Measurements from ENCODE around the gene PRR12.

PRR12 gene

GRCh38 chr19:49583239-49583638, 7.7 kb upstream of the PRR12 start:
- no peak overlapping the region for H3K4me3 ChIP-seq (ENCODE audit: low read depth, low read length)
- TF ChIP-seq, protein P1, sequence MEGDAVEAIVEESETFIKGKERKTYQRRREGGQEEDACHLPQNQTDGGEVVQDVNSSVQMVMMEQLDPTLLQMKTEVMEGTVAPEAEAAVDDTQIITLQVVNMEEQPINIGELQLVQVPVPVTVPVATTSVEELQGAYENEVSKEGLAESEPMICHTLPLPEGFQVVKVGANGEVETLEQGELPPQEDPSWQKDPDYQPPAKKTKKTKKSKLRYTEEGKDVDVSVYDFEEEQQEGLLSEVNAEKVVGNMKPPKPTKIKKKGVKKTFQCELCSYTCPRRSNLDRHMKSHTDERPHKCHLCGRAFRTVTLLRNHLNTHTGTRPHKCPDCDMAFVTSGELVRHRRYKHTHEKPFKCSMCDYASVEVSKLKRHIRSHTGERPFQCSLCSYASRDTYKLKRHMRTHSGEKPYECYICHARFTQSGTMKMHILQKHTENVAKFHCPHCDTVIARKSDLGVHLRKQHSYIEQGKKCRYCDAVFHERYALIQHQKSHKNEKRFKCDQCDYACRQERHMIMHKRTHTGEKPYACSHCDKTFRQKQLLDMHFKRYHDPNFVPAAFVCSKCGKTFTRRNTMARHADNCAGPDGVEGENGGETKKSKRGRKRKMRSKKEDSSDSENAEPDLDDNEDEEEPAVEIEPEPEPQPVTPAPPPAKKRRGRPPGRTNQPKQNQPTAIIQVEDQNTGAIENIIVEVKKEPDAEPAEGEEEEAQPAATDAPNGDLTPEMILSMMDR (IDR thresholded peaks at IDR 0.05; ENCODE audit: borderline replicate concordance, insufficient read depth, low read depth, low read length): no peak

- no peak overlapping the region for H3K4me3 ChIP-seq (ENCODE audit: low read depth, low read length)
- TF ChIP-seq, protein P1 (IDR thresholded peaks at IDR 0.05; ENCODE audit: borderline replicate concordance, insufficient read depth, low read depth, low read length): no peak
Measured at GRCh38 chr19:49585023-49585422, 6.0 kb upstream of the PRR12 start.

DNA sequence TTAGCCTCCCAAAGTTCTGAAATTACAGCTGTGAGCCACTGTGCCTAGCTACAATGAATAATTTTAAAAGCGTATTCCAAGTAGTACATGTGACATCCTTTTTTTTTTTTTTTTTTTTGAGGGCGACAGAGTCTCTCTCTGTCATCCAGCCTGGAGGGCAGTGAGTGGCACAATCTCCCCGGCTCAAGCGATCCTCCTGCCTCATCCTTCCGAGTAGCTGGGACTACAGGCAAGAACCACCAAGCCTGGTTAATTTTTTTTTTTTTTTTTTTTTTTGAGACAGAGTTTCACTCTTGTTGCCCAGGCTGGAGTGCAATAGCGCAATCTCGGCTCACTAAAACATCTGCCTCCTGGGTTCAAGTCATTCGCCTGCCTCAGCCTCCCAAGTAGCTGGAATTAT, 3.8 kb upstream of the PRR12 start:
- TF ChIP-seq, protein P1 (IDR thresholded peaks at IDR 0.05; ENCODE audit: borderline replicate concordance, insufficient read depth, low read depth, low read length): no peak
- H3K4me3 ChIP-seq (ENCODE audit: low read depth, low read length): no peak overlapping the region

DNA sequence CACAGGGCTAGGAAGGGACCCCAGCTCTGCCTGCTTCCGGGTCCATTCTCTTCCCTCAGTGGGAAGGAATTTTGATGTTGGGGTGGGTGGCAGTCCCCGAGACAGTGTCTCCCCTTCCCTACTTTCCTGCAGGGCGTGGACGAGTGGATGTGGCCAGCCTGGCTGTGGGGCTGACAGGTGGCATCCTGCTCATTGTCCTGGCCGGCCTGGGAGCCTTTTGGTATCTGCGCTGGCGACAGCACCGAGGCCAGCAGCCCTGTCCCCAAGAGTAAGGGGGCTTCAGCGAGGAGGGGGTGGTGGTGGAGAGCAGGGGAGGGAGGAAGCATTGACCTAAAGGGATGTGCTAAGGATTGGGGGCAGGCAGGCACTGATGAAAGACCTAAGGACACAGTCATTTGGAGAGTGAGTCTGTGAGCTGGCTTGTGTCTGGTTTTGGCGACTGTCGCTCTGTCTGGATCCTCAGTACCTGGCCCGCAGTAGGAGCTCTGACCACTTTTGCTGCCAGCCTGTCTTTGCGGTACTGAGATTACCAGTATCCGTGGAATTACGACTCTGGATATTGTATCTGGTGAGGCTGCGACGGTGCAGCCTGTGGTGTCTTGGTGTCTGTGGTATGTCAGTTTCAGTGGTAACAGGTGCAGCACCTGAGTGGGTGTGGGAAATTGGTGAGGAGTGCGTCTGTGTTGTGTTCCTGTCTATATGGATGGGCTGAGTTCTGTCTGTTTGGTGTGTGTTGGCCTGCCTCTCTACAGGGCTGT, 2.4 kb upstream of the PRR12 start:
- no peak overlapping the region for H3K4me3 ChIP-seq (ENCODE audit: low read depth, low read length)
- TF ChIP-seq, protein P1 (IDR thresholded peaks at IDR 0.05; ENCODE audit: borderline replicate concordance, insufficient read depth, low read depth, low read length): no peak

DNA sequence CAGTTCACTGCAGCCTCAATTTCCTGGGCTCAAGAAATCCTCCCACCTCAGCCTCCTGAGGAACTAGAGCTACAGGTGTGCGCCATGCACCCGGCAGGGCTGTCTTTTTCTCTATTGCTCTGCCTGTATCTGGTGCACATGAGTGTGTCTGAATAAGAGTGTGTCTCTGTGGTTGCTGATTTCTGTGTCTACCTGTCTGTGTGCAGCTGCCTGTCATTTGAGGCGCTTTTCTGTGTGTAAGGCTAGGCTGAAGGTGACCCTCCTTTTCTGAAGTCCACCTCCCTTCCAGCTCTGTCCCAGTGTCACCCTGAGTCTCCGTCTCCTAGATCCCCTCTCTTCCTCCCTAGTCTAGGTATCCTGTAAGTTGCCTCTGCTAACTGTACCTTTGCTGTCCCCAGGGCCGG, 1.5 kb upstream of the PRR12 start:
- TF ChIP-seq, protein P1 (IDR thresholded peaks at IDR 0.05; ENCODE audit: borderline replicate concordance, insufficient read depth, low read depth, low read length): no peak
- no peak overlapping the region for H3K4me3 ChIP-seq (ENCODE audit: low read depth, low read length)

GRCh38 chr19:49590071-49590970, 661 bp upstream of the PRR12 start:
- peak overlapping the region; percentile 92 for H3K4me3 ChIP-seq (ENCODE audit: low read depth, low read length)
- TF ChIP-seq, protein P1 (IDR thresholded peaks at IDR 0.05; ENCODE audit: borderline replicate concordance, insufficient read depth, low read depth, low read length): peak; percentile 17; the same call in 1 of the 2 replicates
